Fibroblast of mammary gland (primary cell): ENCODE data around the gene BCL3.

Source experiments
- DNase-seq: peaks from one replicate; pipeline ENCODE4 v3.0.0-alpha.2; 2010; ENCODE audit warnings: low read depth
- H3K4me3 ChIP-seq: 2 replicates; pipeline ENCODE4 v1.5.1; 2011; ENCODE audit warnings: low read depth, mild to moderate bottlenecking, low read length, moderate library complexity; ENCODE audit not compliant: control insufficient read depth
- TF ChIP-seq, protein P1 (sequence below): conservative IDR thresholded peaks from 2 replicates; pipeline ENCODE4 v1.5.1; 2011; ENCODE audit warnings: low read depth, low read length, inconsistent platforms; ENCODE audit not compliant: control insufficient read depth, insufficient read depth

Gene BCL3

DNA sequence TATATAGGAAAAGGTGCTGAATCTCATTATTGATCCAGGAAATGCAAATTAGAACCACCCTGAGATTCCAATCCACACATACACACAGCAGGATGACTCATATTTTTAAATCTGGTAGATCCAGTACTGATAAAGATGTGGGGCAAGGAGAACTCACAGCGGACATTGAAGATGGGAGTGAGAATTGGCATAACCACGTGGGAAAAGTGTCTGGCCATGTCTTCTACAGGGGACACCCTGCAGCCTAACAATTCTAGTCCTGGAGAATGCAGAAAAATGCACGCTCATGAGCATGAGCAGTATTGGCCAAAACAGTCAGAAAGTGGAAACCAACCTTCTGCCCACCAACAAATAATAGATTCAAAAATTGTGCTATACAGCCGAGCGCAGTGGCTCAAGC, 13.5 kb upstream of the BCL3 start:
- DNase-seq: no peak
- TF ChIP-seq, protein P1, sequence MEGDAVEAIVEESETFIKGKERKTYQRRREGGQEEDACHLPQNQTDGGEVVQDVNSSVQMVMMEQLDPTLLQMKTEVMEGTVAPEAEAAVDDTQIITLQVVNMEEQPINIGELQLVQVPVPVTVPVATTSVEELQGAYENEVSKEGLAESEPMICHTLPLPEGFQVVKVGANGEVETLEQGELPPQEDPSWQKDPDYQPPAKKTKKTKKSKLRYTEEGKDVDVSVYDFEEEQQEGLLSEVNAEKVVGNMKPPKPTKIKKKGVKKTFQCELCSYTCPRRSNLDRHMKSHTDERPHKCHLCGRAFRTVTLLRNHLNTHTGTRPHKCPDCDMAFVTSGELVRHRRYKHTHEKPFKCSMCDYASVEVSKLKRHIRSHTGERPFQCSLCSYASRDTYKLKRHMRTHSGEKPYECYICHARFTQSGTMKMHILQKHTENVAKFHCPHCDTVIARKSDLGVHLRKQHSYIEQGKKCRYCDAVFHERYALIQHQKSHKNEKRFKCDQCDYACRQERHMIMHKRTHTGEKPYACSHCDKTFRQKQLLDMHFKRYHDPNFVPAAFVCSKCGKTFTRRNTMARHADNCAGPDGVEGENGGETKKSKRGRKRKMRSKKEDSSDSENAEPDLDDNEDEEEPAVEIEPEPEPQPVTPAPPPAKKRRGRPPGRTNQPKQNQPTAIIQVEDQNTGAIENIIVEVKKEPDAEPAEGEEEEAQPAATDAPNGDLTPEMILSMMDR: no peak

DNA sequence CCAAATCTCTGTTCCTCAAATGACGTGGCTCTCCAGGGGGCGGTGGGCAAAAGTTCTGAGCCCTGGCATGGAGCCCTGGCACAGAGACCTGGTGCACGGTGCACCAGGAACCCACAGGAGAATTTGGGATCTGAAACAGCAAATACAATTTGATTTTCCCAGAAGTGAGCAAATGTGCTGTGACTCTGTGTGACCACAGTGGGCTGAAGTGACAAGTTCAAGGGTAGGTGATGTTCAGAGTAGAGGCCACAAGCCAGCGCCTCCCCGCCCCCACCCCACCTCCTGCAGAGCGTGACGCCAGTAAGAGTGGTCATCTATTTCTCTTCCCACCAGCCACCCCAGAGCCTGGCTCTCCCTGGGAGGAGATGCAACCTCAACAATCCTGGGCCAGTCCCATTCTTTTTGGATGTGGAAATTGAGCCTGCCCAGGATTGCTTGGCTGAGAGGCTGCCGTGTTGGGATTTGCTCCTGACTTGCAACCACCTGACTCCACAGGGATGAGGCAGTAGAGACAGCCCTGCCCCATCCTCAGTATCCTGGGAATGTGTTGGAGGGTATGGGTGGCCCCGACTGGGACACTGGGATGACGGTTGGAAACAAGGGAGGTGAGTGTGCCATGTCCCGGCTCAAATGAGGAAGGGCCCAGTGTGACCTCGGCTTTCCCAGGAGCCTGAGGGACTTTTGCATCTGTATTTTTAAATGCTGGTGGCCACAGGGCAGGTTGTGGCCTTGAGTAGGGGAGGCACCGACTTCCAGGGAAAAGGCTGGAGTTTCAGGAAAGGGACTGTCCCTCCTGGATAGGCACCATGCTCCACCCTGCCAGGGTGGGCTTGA, 11.1 kb upstream of the BCL3 start:
- TF ChIP-seq, protein P1: no peak
- no peak overlapping the region for H3K4me3 ChIP-seq
- peak; percentile 91 for DNase-seq

More for the DNA sequence above, 13.5 kb upstream of the BCL3 start:
- no peak overlapping the region for H3K4me3 ChIP-seq

DNA sequence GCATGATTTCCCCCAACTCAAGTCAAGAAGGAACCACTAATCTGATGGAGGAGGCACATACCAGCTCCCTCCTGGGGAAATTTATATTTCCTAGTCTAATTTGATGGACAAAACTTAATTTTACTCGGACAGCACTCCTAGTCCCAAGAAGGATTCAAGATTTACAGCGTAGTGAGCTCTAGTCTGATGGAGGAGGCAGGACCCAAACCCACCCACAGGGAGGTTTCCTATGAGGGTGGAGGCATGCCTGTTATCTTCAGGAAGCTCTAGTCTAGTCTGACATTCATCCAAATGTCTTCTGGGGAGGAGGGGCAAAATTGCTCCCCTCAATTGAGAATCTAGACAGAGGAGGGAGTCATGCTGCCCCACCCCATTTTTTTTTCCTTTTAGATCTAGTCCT, 10.4 kb upstream of the BCL3 start:
- H3K4me3 ChIP-seq: no peak overlapping the region
- TF ChIP-seq, protein P1: no peak
- DNase-seq: no peak

DNA sequence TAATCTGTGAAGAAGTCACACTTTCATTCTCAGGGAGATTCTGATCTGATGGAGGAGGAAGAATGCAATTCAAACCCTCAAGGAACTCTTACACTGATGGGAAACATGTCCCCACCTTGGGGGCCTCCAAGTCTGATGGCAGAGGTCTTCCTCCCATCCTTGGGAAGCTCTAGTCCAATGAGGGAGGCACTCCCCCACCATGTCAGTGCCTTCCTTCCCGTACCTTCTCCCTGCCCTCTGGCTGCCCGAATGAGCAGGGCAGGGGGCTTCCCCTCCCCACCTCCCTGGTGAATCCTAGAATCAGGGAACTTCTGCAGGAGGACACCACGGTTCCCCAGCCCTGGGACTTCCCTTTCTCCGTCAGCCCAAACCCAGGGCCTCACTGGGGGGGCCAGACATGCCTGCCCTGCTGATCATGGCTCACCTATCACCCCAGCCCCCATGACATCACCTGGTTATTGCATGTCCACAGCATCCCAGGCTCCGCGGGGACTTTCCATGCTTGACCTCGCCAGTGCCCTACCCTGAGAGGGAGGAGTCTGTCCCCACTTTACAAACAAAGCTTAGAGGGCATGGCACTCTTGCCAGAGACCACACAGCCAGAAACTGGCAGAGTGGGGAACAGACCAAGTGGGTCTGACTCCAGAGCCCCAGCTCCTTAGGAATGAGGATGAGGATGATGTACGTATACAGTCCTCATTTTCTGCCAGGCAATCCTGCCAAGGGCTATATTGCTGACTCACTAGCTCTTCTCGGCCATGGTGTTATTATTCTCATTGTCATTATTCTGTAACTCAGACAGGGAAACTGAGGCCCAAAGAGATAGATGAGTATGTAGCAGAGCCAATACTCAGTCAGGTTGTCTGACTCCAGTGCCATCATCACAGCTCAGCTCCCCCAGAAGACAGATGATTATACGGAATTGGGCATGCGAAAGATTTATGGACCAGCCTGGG, 9.6 kb upstream of the BCL3 start:
- no peak overlapping the region for H3K4me3 ChIP-seq
- no peak for DNase-seq
- TF ChIP-seq, protein P1: no peak

DNA sequence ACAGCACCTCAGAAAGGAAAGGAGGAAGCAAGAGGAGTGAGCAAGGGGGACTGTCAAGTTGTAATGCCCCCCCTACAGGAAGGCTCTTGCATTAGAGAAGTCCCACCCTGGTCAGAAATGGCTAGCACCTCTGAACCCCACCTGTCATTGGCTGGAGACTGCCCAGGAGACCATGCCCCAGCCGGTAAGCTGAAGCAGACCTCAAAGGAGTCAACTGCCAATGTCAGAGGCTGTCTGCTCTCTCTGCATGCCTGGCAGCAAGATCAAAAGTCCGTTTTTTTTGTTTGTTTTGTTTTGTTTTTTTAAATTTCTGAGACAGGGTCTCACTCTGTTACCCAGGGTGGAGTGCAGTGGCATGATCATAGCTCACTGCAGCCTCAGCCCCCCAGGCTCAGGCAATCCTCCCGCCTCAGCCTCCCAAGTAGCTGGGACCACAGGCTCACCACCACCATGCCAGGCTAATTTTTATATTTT, 8.1 kb upstream of the BCL3 start:
- no peak for DNase-seq
- TF ChIP-seq, protein P1: peak; percentile 5
- no peak overlapping the region for H3K4me3 ChIP-seq

DNA sequence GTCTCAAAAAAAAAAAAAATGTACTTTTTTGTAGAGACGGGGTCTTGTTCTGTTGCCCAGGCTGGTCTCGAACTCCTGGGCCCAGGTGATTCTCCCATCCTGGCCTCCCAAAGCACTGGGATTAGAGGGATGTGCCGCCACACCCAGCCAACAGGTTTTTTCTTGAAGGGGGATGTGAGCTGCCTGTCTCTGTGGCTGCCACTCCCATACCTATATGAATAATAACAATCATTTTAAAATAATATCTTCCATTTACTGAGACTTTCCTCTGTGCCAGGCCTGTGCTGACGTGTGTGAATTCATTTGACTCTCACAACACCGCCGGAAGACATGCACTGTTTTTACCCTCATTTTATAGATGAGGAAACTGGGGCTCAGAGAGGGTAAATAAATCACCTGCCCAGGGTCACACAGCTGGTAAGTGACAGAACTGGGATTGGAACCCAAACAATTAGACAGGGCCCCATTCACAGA, 7.2 kb upstream of the BCL3 start:
- DNase-seq: no peak
- H3K4me3 ChIP-seq: no peak overlapping the region
- TF ChIP-seq, protein P1: no peak
